ENCODE results near the gene WFIKKN1. TPM values are rescaled to one million over a fixed set of nuclear protein-coding genes. Genes with fewer than 3 reads are reported as not detected.

Gene WFIKKN1
- total and polyA plus RNA-seq, 2 of the 13 experiments (the other 11 are each of a cell fraction or from before 2014, with no cell fraction given) = 1.7 to 4.9 TPM

DNA sequence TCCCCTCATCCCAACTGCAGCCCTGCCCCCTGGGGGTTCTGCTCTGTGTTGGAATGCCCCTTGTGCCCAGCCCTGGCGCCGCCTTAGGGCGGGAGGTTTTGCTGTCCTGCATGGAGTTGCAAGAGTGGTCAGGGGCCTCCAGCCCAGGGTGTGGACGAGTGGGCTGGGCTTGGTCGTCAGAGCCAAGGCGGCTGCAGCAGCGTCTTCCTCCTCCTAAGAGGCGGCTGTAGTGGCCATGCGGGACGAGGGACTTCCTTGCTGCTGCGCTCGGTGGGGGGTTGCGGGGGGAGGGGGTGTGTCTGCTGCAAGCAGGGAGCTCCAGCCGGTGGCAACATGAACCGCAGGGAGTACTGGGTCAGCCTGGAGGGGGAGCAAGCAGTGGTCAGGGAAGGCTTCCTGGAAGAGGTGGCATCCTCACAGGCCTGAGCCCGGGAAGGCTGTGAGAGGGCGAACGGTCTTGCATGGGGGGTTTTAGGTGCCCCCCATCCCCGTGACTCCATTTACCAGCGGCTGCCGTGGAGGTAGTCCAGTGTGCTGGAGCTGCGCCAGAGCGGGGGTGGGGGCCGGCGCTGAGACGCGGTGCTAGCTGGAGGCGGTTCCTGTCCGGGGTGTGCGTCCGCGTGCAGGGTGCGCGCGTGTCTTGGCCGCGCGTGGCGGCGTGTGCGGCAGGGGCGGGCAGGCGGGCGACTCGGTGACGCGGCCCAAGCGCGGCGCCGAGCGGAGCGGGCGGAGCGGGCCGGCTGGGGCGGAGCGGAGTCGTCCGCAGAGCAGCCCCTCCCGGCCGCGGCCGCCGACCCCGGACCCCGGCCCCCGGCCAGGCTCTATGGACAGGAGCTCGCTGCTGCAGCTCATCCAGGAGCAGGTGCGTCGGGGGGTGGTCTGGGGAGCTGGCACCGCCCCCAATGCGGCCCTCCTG lies 44.4 kb downstream of the WFIKKN1 start, which contains the start of gene RHBDL1 (continued):
- 0 out of 2 replicates have a peak, but pooled peaks have one; percentile 11 for TF ChIP-seq MYC (CRISPR knock-in tag; IDR thresholded peaks at IDR 0.05; ENCODE audit: borderline replicate concordance)
- no peak for TF ChIP-seq RELA (CRISPR knock-in tag; IDR thresholded peaks at IDR 0.05)
- TF ChIP-seq EP300 (IDR thresholded peaks at IDR 0.05; ENCODE audit: low read depth in 2 of 2, low read length in 2 of 2) = no peak
- no peak for TF ChIP-seq EP300 (CRISPR knock-in tag; IDR thresholded peaks at IDR 0.05; ENCODE audit: borderline replicate concordance)
- no peak for TF ChIP-seq ZNF432 (CRISPR knock-in tag; IDR thresholded peaks at IDR 0.05; ENCODE audit: borderline replicate concordance)
- no peak for TF ChIP-seq KLF16 (CRISPR knock-in tag; IDR thresholded peaks at IDR 0.05)
- peak; percentile 4; the same call in 1 of the 2 replicates for TF ChIP-seq KDM5B (CRISPR knock-in tag; IDR thresholded peaks at IDR 0.05; ENCODE audit: borderline replicate concordance)
- TF ChIP-seq, protein P1, sequence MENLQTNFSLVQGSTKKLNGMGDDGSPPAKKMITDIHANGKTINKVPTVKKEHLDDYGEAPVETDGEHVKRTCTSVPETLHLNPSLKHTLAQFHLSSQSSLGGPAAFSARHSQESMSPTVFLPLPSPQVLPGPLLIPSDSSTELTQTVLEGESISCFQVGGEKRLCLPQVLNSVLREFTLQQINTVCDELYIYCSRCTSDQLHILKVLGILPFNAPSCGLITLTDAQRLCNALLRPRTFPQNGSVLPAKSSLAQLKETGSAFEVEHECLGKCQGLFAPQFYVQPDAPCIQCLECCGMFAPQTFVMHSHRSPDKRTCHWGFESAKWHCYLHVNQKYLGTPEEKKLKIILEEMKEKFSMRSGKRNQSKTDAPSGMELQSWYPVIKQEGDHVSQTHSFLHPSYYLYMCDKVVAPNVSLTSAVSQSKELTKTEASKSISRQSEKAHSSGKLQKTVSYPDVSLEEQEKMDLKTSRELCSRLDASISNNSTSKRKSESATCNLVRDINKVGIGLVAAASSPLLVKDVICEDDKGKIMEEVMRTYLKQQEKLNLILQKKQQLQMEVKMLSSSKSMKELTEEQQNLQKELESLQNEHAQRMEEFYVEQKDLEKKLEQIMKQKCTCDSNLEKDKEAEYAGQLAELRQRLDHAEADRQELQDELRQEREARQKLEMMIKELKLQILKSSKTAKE (CRISPR knock-in tag; IDR thresholded peaks at IDR 0.05; ENCODE audit: borderline replicate concordance) = no peak
- TF ChIP-seq AGO1 (IDR thresholded peaks at IDR 0.05; ENCODE audit: low read depth, low read length, poor library complexity, severe bottlenecking) = peak; percentile 91
- peak; percentile 96 for TF ChIP-seq AKAP8 (CRISPR knock-in tag; IDR thresholded peaks at IDR 0.05)
- TF ChIP-seq CBX1 (IDR thresholded peaks at IDR 0.05; ENCODE audit: low read depth) = peak; percentile 27
- TF ChIP-seq ZNF33A (CRISPR knock-in tag; IDR thresholded peaks at IDR 0.05; ENCODE audit: borderline replicate concordance) = no peak
- TF ChIP-seq BRD4 (CRISPR knock-in tag; IDR thresholded peaks at IDR 0.05) = 0 out of 2 replicates have a peak, but pooled peaks have one; percentile 22
- TF ChIP-seq POLR2A (IDR thresholded peaks at IDR 0.05; ENCODE audit: insufficient read depth in 1 of 2, low read depth in 2 of 2, low read length in 2 of 2) = peak in 1 of 2 experiments; percentile 50; a peak in 1 of 4 replicates
- TF ChIP-seq, protein P2, sequence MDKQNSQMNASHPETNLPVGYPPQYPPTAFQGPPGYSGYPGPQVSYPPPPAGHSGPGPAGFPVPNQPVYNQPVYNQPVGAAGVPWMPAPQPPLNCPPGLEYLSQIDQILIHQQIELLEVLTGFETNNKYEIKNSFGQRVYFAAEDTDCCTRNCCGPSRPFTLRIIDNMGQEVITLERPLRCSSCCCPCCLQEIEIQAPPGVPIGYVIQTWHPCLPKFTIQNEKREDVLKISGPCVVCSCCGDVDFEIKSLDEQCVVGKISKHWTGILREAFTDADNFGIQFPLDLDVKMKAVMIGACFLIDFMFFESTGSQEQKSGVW (CRISPR knock-in tag; IDR thresholded peaks at IDR 0.05; ENCODE audit: borderline replicate concordance) = no peak
- TF ChIP-seq, protein P3, sequence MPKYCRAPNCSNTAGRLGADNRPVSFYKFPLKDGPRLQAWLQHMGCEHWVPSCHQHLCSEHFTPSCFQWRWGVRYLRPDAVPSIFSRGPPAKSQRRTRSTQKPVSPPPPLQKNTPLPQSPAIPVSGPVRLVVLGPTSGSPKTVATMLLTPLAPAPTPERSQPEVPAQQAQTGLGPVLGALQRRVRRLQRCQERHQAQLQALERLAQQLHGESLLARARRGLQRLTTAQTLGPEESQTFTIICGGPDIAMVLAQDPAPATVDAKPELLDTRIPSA (CRISPR knock-in tag; IDR thresholded peaks at IDR 0.05; ENCODE audit: borderline replicate concordance) = no peak
- TF ChIP-seq ZNF333 (CRISPR knock-in tag; IDR thresholded peaks at IDR 0.05; ENCODE audit: borderline replicate concordance) = no peak
- TF ChIP-seq, protein P4, sequence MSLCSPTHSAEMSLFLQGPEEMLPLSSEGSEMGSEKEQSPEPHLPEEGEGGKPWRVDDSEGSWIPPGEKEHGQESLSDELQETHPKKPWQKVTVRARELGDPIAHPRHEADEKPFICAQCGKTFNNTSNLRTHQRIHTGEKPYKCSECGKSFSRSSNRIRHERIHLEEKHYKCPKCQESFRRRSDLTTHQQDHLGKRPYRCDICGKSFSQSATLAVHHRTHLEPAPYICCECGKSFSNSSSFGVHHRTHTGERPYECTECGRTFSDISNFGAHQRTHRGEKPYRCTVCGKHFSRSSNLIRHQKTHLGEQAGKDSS (CRISPR knock-in tag; IDR thresholded peaks at IDR 0.05; ENCODE audit: borderline replicate concordance, low read depth) = 0 out of 2 replicates have a peak, but pooled peaks have one; percentile 13
- TF ChIP-seq ZFP36 (IDR thresholded peaks at IDR 0.05; ENCODE audit: borderline replicate concordance, low read depth, low read length, partially characterized antibody) = peak; percentile 99
- TF ChIP-seq SETDB1 (CRISPR knock-in tag; IDR thresholded peaks at IDR 0.05; ENCODE audit: borderline replicate concordance) = no peak
- TF ChIP-seq ZNF746 (CRISPR knock-in tag; IDR thresholded peaks at IDR 0.05) = peak; percentile 1; the same call in 1 of the 2 replicates
- TF ChIP-seq SMAD1 (CRISPR knock-in tag; IDR thresholded peaks at IDR 0.05; ENCODE audit: borderline replicate concordance, low read depth) = peak; percentile 87; the same call in 1 of the 2 replicates
- TF ChIP-seq MED8 (CRISPR knock-in tag; IDR thresholded peaks at IDR 0.05; ENCODE audit: insufficient replicate concordance) = no peak
- TF ChIP-seq GPN1 (CRISPR knock-in tag; IDR thresholded peaks at IDR 0.05; ENCODE audit: borderline replicate concordance) = 0 out of 2 replicates have a peak, but pooled peaks have one; percentile 45
